Measurements from ENCODE around the gene NEU2.

DNA sequence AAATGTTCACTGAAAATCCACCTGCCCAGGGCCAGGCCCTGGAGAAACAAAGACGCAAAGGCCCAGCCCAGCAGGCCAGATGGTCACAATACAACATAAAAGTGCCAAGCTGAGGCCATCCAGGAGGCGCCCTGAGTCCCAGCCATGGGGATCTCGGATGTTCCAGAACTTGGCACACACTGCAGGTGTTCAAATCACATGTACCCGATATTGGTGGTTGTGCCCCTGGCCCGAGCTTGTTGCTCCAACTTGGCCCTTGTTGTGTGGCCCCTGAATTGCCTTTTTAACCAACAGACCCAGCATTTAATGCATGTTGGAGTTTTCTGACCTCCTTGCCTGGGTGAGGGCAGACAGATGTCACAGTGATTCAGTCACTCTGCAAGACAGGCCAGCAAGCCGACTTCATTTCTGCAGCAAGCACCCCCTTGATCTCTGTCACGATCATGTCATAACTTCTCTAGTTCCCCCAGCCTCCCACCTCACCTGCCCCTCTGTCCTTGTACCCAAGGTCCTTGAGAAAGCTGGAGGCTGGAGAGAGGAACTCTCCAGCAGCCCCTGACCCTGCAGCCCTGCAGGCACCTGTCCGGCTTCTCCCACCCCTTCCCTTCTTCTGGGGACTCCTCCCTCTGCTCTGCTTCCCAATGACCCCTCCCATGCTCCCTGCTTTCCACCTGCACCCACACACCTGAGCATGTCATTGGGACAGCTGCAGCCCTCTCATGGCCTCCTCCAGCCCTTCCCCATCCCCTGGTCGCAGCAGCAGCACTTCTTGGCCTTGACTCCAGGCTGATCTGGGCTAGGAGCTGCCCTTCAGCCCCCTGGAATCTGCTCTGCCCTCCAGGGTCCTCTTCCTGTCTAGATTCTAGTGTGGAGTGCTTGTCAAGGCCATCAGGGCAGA, 28.6 kb upstream of the NEU2 start:
- TF ChIP-seq FOXM1 (IDR thresholded peaks at IDR 0.05; ENCODE audit: borderline replicate concordance) = no peak
- no peak for TF ChIP-seq L3MBTL2 (conservative IDR thresholded peaks at IDR 0.05)
- TF ChIP-seq BHLHE40 (IDR thresholded peaks at IDR 0.05; ENCODE audit: borderline replicate concordance) = no peak

Measured in HEK293T (cell line).